ENCODE data around the gene ST6GALNAC6.

DNA sequence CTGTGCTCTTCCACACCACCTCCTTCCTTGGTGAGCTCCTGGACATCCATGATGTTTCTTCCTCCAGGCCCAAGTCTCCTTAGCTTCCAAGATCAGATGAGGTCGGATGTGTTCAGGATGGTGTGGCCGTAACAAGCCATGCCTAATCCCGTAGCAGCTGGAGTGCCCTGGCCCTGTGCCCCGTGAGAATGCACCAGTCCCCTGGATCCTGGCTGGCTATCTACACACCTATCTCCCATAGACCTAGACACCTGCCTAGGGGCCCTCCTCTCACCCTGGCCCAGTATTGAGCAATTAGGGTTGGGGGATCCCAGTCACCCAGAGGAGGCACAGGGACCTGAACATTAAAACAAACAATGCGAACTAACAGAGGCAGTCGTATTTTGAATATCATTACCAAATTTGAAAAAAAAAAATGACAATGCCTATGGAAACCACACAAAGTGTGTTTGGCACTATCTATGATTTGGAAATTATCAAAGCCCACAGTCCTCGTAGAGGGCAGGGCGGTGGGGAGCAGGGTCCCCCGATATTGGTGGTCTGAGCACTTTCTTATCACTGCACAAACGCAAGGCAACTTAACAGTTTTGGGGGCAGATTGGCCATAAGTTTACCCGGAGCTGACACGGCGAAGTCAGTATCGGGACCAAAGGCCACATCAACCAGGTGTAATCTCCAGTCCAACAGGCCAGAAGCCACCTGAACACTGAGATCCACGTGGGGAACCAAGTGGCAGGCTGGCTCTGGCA is 58.1 kb downstream of the ST6GALNAC6 start:
- TF ChIP-seq RAD21 (IDR thresholded peaks at IDR 0.05 in 1 of 2, conservative IDR thresholded peaks at IDR 0.05 in 1 of 2; ENCODE audit: low read depth in 2 of 2, low read length in 2 of 2) (no peak), EZH2 (IDR thresholded peaks at IDR 0.05; ENCODE audit: low read depth, low read length, severe bottlenecking) (no peak), JUND (IDR thresholded peaks at IDR 0.05; ENCODE audit: low read length) (no peak), YY1 (IDR thresholded peaks at IDR 0.05; ENCODE audit: low read depth, low read length) (no peak), POLR2AphosphoS5 (IDR thresholded peaks at IDR 0.05; ENCODE audit: low read depth, low read length) (no peak), SP4 (IDR thresholded peaks at IDR 0.05; ENCODE audit: low read length) (no peak), GABPA (IDR thresholded peaks at IDR 0.05; ENCODE audit: borderline replicate concordance, insufficient read depth, low read length) (no peak), CHD1 (IDR thresholded peaks at IDR 0.05; ENCODE audit: low read depth, low read length) (no peak)
- TF ChIP-seq, protein P1, sequence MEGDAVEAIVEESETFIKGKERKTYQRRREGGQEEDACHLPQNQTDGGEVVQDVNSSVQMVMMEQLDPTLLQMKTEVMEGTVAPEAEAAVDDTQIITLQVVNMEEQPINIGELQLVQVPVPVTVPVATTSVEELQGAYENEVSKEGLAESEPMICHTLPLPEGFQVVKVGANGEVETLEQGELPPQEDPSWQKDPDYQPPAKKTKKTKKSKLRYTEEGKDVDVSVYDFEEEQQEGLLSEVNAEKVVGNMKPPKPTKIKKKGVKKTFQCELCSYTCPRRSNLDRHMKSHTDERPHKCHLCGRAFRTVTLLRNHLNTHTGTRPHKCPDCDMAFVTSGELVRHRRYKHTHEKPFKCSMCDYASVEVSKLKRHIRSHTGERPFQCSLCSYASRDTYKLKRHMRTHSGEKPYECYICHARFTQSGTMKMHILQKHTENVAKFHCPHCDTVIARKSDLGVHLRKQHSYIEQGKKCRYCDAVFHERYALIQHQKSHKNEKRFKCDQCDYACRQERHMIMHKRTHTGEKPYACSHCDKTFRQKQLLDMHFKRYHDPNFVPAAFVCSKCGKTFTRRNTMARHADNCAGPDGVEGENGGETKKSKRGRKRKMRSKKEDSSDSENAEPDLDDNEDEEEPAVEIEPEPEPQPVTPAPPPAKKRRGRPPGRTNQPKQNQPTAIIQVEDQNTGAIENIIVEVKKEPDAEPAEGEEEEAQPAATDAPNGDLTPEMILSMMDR (IDR thresholded peaks at IDR 0.05; ENCODE audit: control extremely low read depth in 1 of 3, insufficient read depth in 1 of 3, low read depth in 1 of 3, low read length in 3 of 3), result no peak
- TF ChIP-seq, protein P2, sequence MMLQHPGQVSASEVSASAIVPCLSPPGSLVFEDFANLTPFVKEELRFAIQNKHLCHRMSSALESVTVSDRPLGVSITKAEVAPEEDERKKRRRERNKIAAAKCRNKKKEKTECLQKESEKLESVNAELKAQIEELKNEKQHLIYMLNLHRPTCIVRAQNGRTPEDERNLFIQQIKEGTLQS (IDR thresholded peaks at IDR 0.05; ENCODE audit: insufficient read depth, low read depth, low read length), result no peak
